ENCODE measurements around the gene NOTCH1.

- TF ChIP-seq CTCF (IDR thresholded peaks at IDR 0.05; ENCODE audit: insufficient read depth, low read length, poor library complexity, severe bottlenecking) (no peak), EZH2phosphoT487 (conservative IDR thresholded peaks at IDR 0.05; ENCODE audit: low read length) (no peak)
Measured at GRCh38 chr9:136451221-136451877, 94.5 kb downstream of the NOTCH1 start.
